ENCODE data around the gene FPR2.

- no peak for TF ChIP-seq CTCF (IDR thresholded peaks at IDR 0.05)
- TF ChIP-seq POLR2A (IDR thresholded peaks at IDR 0.05), result no peak
Observed at GRCh38 chr19:51809787-51810186, 48.8 kb downstream of the FPR2 start.
